ENCODE results near the gene TRMT61A. TPM values are rescaled to one million over a fixed set of nuclear protein-coding genes. Genes with fewer than 3 reads are reported as not detected.

The TRMT61A gene
- total and polyA plus RNA-seq, 2 of the 4 experiments (the other 2 are of a cell fraction) = 5.7 to 16.2 TPM

- H3K4me3 ChIP-seq (ENCODE audit: insufficient read depth, low read depth, low read length) = no peak overlapping the region
- H4K91ac ChIP-seq (ENCODE audit: insufficient read depth, low read depth, low read length) = no peak overlapping the region
- H3K18ac ChIP-seq (ENCODE audit: low read depth, low read length) = no peak overlapping the region
- H2BK5ac ChIP-seq (ENCODE audit: low read depth, low read length, poor library complexity, severe bottlenecking) = no peak overlapping the region
- TF ChIP-seq SMC3 (IDR thresholded peaks at IDR 0.05; ENCODE audit: low read depth, low read length) (no peak), FOS (IDR thresholded peaks at IDR 0.05; ENCODE audit: low read depth, low read length) (no peak), MXI1 (IDR thresholded peaks at IDR 0.05; ENCODE audit: borderline replicate concordance, low read depth, low read length) (no peak), MAZ (IDR thresholded peaks at IDR 0.05; ENCODE audit: borderline replicate concordance, low read depth, low read length) (no peak), RAD21 (IDR thresholded peaks at IDR 0.05; ENCODE audit: low read length) (no peak), RFX5 (IDR thresholded peaks at IDR 0.05; ENCODE audit: low read depth, low read length) (no peak), CHD1 (IDR thresholded peaks at IDR 0.05; ENCODE audit: low read depth, low read length) (no peak), BHLHE40 (IDR thresholded peaks at IDR 0.05; ENCODE audit: low read depth, low read length) (no peak), MAFK (IDR thresholded peaks at IDR 0.05; ENCODE audit: low read depth, low read length) (no peak)
- TF ChIP-seq, protein P1, sequence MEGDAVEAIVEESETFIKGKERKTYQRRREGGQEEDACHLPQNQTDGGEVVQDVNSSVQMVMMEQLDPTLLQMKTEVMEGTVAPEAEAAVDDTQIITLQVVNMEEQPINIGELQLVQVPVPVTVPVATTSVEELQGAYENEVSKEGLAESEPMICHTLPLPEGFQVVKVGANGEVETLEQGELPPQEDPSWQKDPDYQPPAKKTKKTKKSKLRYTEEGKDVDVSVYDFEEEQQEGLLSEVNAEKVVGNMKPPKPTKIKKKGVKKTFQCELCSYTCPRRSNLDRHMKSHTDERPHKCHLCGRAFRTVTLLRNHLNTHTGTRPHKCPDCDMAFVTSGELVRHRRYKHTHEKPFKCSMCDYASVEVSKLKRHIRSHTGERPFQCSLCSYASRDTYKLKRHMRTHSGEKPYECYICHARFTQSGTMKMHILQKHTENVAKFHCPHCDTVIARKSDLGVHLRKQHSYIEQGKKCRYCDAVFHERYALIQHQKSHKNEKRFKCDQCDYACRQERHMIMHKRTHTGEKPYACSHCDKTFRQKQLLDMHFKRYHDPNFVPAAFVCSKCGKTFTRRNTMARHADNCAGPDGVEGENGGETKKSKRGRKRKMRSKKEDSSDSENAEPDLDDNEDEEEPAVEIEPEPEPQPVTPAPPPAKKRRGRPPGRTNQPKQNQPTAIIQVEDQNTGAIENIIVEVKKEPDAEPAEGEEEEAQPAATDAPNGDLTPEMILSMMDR (conservative IDR thresholded peaks at IDR 0.05; ENCODE audit: low read depth, low read length) = no peak
- no peak overlapping the region for H4K8ac ChIP-seq (ENCODE audit: low read depth in 2 of 2, low read length in 2 of 2)
- ATAC-seq (ENCODE audit: low read depth) (no peak), DNase-seq (no peak)
- H3K9ac ChIP-seq (ENCODE audit: low read depth, low read length) = no peak overlapping the region
- intact Hi-C loops (cut with micrococcal nuclease) (no loop called here), dilution Hi-C loops (cut with HindIII; ENCODE audit: low sequenced_read_pairs, unreplicated experiment) (no loop called here), in situ Hi-C loops (cut with MboI; ENCODE audit: low sequenced_read_pairs) (no loop called here)
- no peak overlapping the region for H4K5ac ChIP-seq (ENCODE audit: low read depth, low read length)
- no peak overlapping the region for H3K14ac ChIP-seq (replicated peaks; ENCODE audit: low read depth, low read length)
- no peak overlapping the region for H3K27ac ChIP-seq (ENCODE audit: insufficient read depth, low read length)
- peaks cover 28% of the 10 kb centered on the region for H3K36me3 ChIP-seq (ENCODE audit: control insufficient read depth, insufficient read depth, low read length)
- no peaks in the 10 kb centered on the region for H3K9me3 ChIP-seq (ENCODE audit: control insufficient read depth, insufficient read depth, low read length)
- no peak overlapping the region for H3K4me2 ChIP-seq (ENCODE audit: low read depth, low read length)
- no peak overlapping the region for H2AFZ ChIP-seq (replicated peaks; ENCODE audit: low read length, poor library complexity)
- H3K27me3 ChIP-seq (ENCODE audit: control insufficient read depth, insufficient read depth, low read length) = no peaks in the 10 kb centered on the region
- BruUV-seq (replicated peaks) = no TSS peak
- H4K20me1 ChIP-seq (ENCODE audit: insufficient read depth, low read length) = 0 out of 2 replicates have a peak, but pooled peaks cover 3% of the 10 kb centered on the region
- POLR2A ChIA-PET (ENCODE audit: unreplicated experiment) = no interaction called here
- H3K4ac ChIP-seq (ENCODE audit: low read depth, low read length) = no peak overlapping the region
- no peak overlapping the region for H2BK20ac ChIP-seq (ENCODE audit: low read depth, low read length)
- peaks cover 16 to 37% of the 10 kb centered on the region in 2 experiments; a peak in 3 of 4 replicates for H3K79me1 ChIP-seq (ENCODE audit: low read depth in 1 of 2, low read length in 2 of 2)
- H3K56ac ChIP-seq (ENCODE audit: extremely low read depth, insufficient read depth, low read length) = no peak overlapping the region
- no peak overlapping the region for H2AK5ac ChIP-seq (ENCODE audit: low read depth, low read length)
- no peak overlapping the region for H2AK9ac ChIP-seq (replicated peaks; ENCODE audit: low read depth, low read length, poor library complexity)
- no peak overlapping the region for H2BK120ac ChIP-seq (ENCODE audit: low read depth, low read length)
- no peak overlapping the region for H3K23ac ChIP-seq (ENCODE audit: low read depth, low read length)
- WGBS, 2 experiments (ENCODE audit: extremely low coverage in 2 of 2, insufficient read length in 1 of 2) = 94% methylated on average over 3 of the region's 11 CpGs; no CpG with 5 or more reads in 1 of the 2 experiments
- H3K9me1 ChIP-seq (ENCODE audit: insufficient read depth, low read length) = peaks cover 3% of the 10 kb centered on the region; the same call in 1 of the 2 replicates
- H2BK15ac ChIP-seq (ENCODE audit: low read depth, low read length) = no peak overlapping the region
- no peaks in the 10 kb centered on the region for H3K4me1 ChIP-seq (ENCODE audit: control insufficient read depth, insufficient read depth, low read length)
- CTCF ChIA-PET = no interaction called here
Observed at GRCh38 chr14:103584326-103584915, 55.4 kb downstream of the TRMT61A start.
